GM10248 (cell line): ENCODE results near the gene PLBD2.

ENCODE experiments used
- CTCF ChIA-PET: fragments of 300-600 bp; sonication (Branson Sonifier 250); formaldehyde crosslinking; extraction: SDS; loops from one replicate; lab custom pipeline; 2021; ENCODE audit warnings: antibody characterized with exemption; lab: Yijun Ruan, JAX
- POLR2A ChIA-PET: fragments of 350-650 bp; sonication (Branson Sonifier 250); formaldehyde crosslinking; extraction: SDS; loops from one replicate; lab custom pipeline; 2020; ENCODE audit warnings: antibody characterized with exemption; lab: Yijun Ruan, JAX
- DNase-seq: peaks from one replicate; pipeline ENCODE4 v3.0.0; 2012; ENCODE audit errors: extremely low spot score
- TF ChIP-seq, protein P1 (sequence below): IDR thresholded peaks from 2 replicates; pipeline ENCODE4 v1.5.1; 2012; ENCODE audit warnings: mild to moderate bottlenecking, low read depth; ENCODE audit errors: extremely low read depth, missing control alignments, control extremely low read depth

Gene PLBD2

DNA sequence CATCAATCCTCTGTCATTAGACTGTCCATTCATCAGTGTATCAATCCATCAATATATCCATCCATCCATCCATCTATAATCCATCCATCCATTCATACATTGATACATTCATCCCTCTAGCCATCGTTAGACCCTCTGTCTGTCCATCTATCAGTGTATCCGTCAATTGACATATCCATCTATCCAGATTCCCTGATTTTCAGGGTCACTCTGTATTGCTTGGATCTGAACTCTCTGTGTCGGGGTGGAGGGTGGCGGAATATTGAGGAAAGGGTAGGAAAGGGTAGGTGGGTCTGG lies 80.9 kb downstream of the PLBD2 start:
- ChIA-PET CTCF (no interaction called here), POLR2A (no interaction called here)
- DNase-seq, result no peak
- TF ChIP-seq, protein P1, sequence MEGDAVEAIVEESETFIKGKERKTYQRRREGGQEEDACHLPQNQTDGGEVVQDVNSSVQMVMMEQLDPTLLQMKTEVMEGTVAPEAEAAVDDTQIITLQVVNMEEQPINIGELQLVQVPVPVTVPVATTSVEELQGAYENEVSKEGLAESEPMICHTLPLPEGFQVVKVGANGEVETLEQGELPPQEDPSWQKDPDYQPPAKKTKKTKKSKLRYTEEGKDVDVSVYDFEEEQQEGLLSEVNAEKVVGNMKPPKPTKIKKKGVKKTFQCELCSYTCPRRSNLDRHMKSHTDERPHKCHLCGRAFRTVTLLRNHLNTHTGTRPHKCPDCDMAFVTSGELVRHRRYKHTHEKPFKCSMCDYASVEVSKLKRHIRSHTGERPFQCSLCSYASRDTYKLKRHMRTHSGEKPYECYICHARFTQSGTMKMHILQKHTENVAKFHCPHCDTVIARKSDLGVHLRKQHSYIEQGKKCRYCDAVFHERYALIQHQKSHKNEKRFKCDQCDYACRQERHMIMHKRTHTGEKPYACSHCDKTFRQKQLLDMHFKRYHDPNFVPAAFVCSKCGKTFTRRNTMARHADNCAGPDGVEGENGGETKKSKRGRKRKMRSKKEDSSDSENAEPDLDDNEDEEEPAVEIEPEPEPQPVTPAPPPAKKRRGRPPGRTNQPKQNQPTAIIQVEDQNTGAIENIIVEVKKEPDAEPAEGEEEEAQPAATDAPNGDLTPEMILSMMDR, result no peak

DNA sequence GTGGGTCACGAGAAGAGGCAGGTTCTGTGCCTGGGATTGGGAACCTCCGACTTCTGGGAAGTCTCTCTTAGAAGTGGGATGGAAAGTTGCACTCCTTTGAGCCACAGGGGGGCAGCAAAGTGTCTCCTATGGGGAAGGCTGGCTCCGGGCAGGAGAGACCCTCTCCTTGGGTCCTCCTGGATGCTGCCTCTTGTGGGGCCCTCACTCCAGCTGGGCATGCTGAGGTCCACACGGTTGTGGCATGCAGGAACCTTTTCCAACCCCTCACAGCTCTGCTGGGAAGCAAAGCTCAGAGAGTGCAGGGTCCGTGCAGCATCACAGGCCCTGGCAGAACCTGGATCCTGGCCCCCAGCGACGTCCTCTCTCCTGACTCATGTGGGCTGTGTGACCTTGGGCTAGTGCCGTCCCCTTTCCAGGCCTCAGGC lies 81.2 kb downstream of the PLBD2 start:
- POLR2A ChIA-PET, result no interaction called here
- peak; percentile 53 for DNase-seq
- CTCF ChIA-PET, result interaction anchor here (1.0 to 1.4 kb wide), 2 partner anchors 10 to 15 kb away, joined by 3 to 6 read pairs; no protein-coding TSS in a partner anchor
- TF ChIP-seq, protein P1, result peak; percentile 49

DNA sequence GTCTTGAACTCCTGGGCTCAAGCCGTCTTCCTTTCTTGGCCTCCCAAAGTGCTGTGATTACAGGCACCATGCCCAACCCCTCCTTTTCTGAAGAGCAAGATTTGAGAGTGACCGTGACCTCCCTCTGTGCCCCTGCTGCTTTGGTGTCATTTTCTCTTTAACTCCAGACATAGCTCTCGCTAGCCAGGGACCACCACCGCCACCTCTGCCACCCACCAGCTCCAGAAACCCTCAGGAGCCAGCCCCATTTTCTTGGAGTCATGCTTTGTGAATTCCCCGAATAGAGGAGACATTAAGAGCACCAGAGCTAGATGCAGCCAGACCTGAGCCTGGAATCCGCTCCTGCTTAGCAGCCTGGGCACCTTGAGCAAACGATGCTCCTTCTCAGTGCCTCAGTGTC lies 81.9 kb downstream of the PLBD2 start:
- TF ChIP-seq, protein P1, result no peak
- DNase-seq, result no peak
- ChIA-PET CTCF (interaction anchor here (1.0 to 1.4 kb wide), 2 partner anchors 9 to 15 kb away, joined by 3 to 6 read pairs; no protein-coding TSS in a partner anchor), POLR2A (no interaction called here)
